ENCODE measurements around the gene TEX48.

DNA sequence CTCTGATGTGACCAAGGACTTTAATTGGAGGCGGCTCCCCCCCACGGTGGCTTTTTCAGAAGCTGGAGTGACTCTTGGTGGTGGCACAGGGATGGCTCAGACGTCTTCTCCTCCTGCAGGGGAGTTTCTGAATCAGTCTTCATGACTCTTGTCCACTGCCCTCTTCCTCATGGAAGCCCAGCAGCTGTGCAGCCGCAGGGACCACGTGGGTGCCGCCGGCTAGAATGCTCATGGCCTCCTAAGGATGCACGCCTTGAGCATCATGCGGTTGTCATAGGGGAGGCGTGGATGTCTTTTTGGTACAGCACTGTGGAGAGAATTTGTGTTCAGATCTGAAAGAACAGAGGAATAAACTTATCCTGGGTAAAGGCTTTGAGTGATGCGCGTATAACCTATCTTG lies 25.7 kb downstream of the TEX48 start:
- TF ChIP-seq CTCF (IDR thresholded peaks at IDR 0.05) (no peak), REST (IDR thresholded peaks at IDR 0.05; ENCODE audit: insufficient read depth in 1 of 2, low read depth in 2 of 2, low read length in 1 of 2) (no peak)
